Osteoblast (primary cell): ENCODE data around the gene CHRNA3. TPM values are rescaled to one million over a fixed set of nuclear protein-coding genes. Genes with fewer than 3 reads are reported as not detected.
"Not testable (repeated sequence)": the region's sequence is repeated elsewhere in the genome, so short reads cannot be mapped to it uniquely, and the experiment has no call there.

ENCODE experiments used
- DNase-seq: peaks from one replicate; pipeline ENCODE4 v3.0.0; 2011; ENCODE audit warnings: low spot score, mixed read lengths; ENCODE audit not compliant: insufficient read length; ENCODE audit errors: missing footprints
- H2AFZ ChIP-seq: 2 replicates; pipeline ENCODE4 v1.6.0; 2011; ENCODE audit warnings: mild to moderate bottlenecking, low read length
- H3K27ac ChIP-seq: 2 replicates; pipeline ENCODE4 v1.5.1; 2011; ENCODE audit warnings: mild to moderate bottlenecking, low read depth, low read length, moderate library complexity
- H3K27me3 ChIP-seq: 2 replicates; pipeline ENCODE4 v1.6.0; 2012; ENCODE audit warnings: mild to moderate bottlenecking, control low read depth, inconsistent platforms, low read length, moderate library complexity; ENCODE audit not compliant: insufficient read depth
- H3K36me3 ChIP-seq: 2 replicates; pipeline ENCODE4 v1.5.1; 2011; ENCODE audit warnings: mild to moderate bottlenecking, low read length, control low read depth, moderate library complexity; ENCODE audit not compliant: insufficient read depth
- H3K4me1 ChIP-seq: 2 replicates; pipeline ENCODE4 v1.5.1; 2011; ENCODE audit warnings: mild to moderate bottlenecking, low read length, control low read depth, moderate library complexity; ENCODE audit not compliant: insufficient read depth
- H3K4me2 ChIP-seq: 2 replicates; pipeline ENCODE4 v1.6.0; 2011; ENCODE audit warnings: mild to moderate bottlenecking, low read length; ENCODE audit not compliant: insufficient read depth
- H3K4me3 ChIP-seq: fragments of 200-600 bp; sonication (generic); 3 replicates; pipeline ENCODE4 v1.5.1; 2012; ENCODE audit warnings: mild to moderate bottlenecking, low read length, inconsistent platforms; ENCODE audit not compliant: insufficient read depth
- H3K79me2 ChIP-seq: 2 replicates; pipeline ENCODE4 v1.6.0; 2012; ENCODE audit warnings: mild to moderate bottlenecking, low read length, control low read depth, inconsistent platforms; ENCODE audit not compliant: insufficient read depth
- H3K9me3 ChIP-seq: 2 replicates; pipeline ENCODE4 v1.5.1; 2011; ENCODE audit warnings: low read depth, low read length, control low read depth
- H4K20me1 ChIP-seq: 2 replicates; pipeline ENCODE4 v1.6.0; 2012; ENCODE audit warnings: mild to moderate bottlenecking, low read length, control low read depth; ENCODE audit not compliant: insufficient read depth
- total RNA-seq: library from RNA; depleted of rRNA; stranded (reverse); fragments of >200 nt; gene quantifications from 2 replicates; pipeline ENCODE4 v1.2.3, GENCODE V29; 2012
- TF ChIP-seq, protein P1 (sequence below): IDR thresholded peaks from 2 replicates; pipeline ENCODE4 v1.5.1; 2011; ENCODE audit warnings: mild to moderate bottlenecking, low read depth, low read length, moderate library complexity; ENCODE audit errors: extremely low read depth

CHRNA3 gene
- total RNA-seq, 1 donor, result not detected

DNA sequence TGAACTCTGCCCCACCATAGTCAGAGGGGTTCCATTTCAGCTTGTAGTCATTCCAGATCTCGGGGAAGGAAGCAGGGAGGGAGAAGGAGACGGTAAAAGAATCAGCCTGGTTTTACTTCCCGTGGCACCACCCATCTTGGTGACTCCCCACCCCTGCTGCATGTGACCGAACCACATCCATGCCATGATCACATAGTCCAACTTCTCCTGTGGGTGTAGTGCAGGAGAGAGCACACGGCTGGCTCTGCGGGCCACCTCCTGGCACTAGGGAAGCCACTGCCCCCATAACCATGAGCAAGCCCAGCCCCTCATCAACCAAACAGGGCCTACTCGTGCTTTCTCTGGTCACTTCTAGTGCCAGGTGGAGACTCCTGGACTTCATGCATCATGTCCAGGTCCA lies 3.7 kb downstream of the CHRNA3 start:
- no peak overlapping the region for H2AFZ ChIP-seq
- TF ChIP-seq, protein P1, sequence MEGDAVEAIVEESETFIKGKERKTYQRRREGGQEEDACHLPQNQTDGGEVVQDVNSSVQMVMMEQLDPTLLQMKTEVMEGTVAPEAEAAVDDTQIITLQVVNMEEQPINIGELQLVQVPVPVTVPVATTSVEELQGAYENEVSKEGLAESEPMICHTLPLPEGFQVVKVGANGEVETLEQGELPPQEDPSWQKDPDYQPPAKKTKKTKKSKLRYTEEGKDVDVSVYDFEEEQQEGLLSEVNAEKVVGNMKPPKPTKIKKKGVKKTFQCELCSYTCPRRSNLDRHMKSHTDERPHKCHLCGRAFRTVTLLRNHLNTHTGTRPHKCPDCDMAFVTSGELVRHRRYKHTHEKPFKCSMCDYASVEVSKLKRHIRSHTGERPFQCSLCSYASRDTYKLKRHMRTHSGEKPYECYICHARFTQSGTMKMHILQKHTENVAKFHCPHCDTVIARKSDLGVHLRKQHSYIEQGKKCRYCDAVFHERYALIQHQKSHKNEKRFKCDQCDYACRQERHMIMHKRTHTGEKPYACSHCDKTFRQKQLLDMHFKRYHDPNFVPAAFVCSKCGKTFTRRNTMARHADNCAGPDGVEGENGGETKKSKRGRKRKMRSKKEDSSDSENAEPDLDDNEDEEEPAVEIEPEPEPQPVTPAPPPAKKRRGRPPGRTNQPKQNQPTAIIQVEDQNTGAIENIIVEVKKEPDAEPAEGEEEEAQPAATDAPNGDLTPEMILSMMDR, result no peak
- no peaks in the 10 kb centered on the region for H3K36me3 ChIP-seq
- DNase-seq, result peak; percentile 29
- H3K27ac ChIP-seq, result no peak overlapping the region
- peaks cover 37% of the 10 kb centered on the region for H3K27me3 ChIP-seq
- no peak overlapping the region for H3K4me2 ChIP-seq
- no peaks in the 10 kb centered on the region for H4K20me1 ChIP-seq
- no peaks in the 10 kb centered on the region for H3K79me2 ChIP-seq
- no peaks in the 10 kb centered on the region for H3K9me3 ChIP-seq
- H3K4me1 ChIP-seq, result peaks cover 3% of the 10 kb centered on the region
- H3K4me3 ChIP-seq, result no peak overlapping the region

DNA sequence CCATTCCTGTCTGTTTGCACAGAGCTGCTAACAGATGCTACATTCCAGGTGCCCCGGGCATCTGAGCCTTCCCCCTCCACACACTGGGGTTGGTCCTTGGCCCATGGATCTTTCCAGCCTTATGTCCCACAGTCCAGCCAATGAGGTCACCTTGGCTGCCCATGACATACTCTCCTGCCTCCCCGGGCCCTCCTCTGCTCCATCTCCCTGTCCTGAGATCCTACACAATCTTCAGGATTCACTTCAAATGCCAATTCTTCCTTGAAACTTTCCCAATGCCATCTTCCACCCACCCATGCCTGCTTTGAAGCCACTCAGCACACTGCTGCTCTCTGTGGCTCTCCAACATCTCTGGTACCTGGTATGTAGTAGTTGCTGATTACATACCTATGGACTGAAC lies 4.3 kb downstream of the CHRNA3 start:
- DNase-seq, result no peak
- H3K36me3 ChIP-seq, result no peaks in the 10 kb centered on the region
- H3K4me1 ChIP-seq, result peaks cover 3% of the 10 kb centered on the region
- no peaks in the 10 kb centered on the region for H3K79me2 ChIP-seq
- TF ChIP-seq, protein P1, result no peak
- no peak overlapping the region for H3K27ac ChIP-seq
- H3K4me2 ChIP-seq, result no peak overlapping the region
- no peaks in the 10 kb centered on the region for H3K9me3 ChIP-seq
- no peak overlapping the region for H3K4me3 ChIP-seq
- no peaks in the 10 kb centered on the region for H4K20me1 ChIP-seq
- H2AFZ ChIP-seq, result no peak overlapping the region
- H3K27me3 ChIP-seq, result peaks cover 32% of the 10 kb centered on the region

DNA sequence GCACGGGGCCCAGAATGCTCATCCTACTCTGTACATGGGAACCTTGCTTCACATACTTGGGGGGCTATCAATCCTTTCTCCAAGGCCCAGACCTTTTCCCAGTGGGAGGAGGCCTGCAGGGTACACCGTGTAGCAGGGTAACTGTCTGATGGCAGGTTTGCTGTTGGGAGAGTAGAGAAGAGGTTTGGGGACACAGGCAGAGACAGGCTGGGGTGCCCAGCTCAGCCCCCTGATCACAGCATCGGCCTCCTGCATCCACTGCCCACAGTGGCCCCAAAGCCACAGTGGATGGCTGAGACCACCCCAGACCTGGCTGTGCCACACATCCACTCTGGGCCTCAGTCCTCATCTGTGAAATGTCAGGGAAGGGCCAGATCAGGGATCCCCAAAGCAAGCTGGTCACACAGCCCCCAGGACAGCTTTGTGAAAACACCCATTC lies 5.6 kb downstream of the CHRNA3 start:
- no peaks in the 10 kb centered on the region for H3K36me3 ChIP-seq
- no peak overlapping the region for H3K4me2 ChIP-seq
- H3K27me3 ChIP-seq, result peaks cover 18% of the 10 kb centered on the region
- peaks cover 3% of the 10 kb centered on the region for H3K4me1 ChIP-seq
- no peaks in the 10 kb centered on the region for H3K9me3 ChIP-seq
- TF ChIP-seq, protein P1, result no peak
- no peaks in the 10 kb centered on the region for H4K20me1 ChIP-seq
- no peak for DNase-seq
- H3K4me3 ChIP-seq, result no peak overlapping the region
- no peaks in the 10 kb centered on the region for H3K79me2 ChIP-seq
- H2AFZ ChIP-seq, result no peak overlapping the region
- no peak overlapping the region for H3K27ac ChIP-seq

DNA sequence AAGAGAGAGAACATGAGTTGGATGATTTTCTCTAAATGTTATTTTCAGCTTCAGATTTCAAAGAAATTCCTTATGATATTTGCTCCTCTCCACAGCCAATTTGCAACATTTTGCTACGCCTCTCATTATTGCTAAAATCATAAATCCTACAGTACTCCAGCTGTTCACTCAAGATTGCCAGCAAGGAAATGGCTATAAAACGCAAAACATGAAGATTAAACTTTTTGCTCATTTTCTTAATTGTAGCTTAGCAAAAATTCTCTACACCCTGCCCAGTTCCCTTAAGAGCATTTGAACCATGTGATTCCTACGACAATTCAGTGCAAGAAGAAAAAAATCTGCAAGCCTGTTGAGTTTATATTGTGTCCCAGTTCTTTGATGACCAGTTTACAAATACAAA lies 6.8 kb downstream of the CHRNA3 start:
- no peak for DNase-seq
- H3K36me3 ChIP-seq, result no peaks in the 10 kb centered on the region
- H3K27me3 ChIP-seq, result peaks cover 7% of the 10 kb centered on the region
- H3K79me2 ChIP-seq, result no peaks in the 10 kb centered on the region
- H4K20me1 ChIP-seq, result no peaks in the 10 kb centered on the region
- H3K4me3 ChIP-seq, result no peak overlapping the region
- no peak overlapping the region for H3K27ac ChIP-seq
- TF ChIP-seq, protein P1, result no peak
- no peak overlapping the region for H3K4me2 ChIP-seq
- H2AFZ ChIP-seq, result no peak overlapping the region
- no peaks in the 10 kb centered on the region for H3K9me3 ChIP-seq
- peaks cover 3% of the 10 kb centered on the region for H3K4me1 ChIP-seq

DNA sequence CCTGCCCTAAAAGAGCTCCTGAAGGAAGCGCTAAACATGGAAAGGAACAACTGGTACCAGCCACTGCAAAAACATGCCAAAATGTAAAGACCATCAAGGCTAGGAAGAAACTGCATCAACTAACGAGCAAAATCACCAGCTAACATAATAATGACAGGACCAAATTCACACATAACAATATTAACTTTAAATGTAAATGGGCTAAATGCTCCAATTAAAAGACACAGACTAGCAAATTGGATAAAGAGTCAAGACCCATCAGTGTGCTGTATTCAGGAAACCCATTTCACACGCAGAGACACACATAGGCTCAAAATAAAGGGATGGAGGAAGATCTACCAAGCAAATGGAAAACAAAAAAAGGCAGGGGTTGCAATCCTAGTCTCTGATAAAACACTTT lies 11.2 kb downstream of the CHRNA3 start:
- H3K9me3 ChIP-seq, H3K36me3 ChIP-seq, H4K20me1 ChIP-seq, DNase-seq, H3K4me3 ChIP-seq, H3K27ac ChIP-seq, H3K4me1 ChIP-seq, H3K4me2 ChIP-seq, H2AFZ ChIP-seq, H3K79me2 ChIP-seq, H3K27me3 ChIP-seq: not testable (repeated sequence)
